ENCODE data around the gene ZBTB7A.
A peak's percentile ranks its signal among the peaks of the same experiment; 100 is the strongest.

The ZBTB7A gene

GRCh38 chr19:4034048-4035017 lies 32.4 kb downstream of the ZBTB7A start:
- no peak for DNase-seq

DNA sequence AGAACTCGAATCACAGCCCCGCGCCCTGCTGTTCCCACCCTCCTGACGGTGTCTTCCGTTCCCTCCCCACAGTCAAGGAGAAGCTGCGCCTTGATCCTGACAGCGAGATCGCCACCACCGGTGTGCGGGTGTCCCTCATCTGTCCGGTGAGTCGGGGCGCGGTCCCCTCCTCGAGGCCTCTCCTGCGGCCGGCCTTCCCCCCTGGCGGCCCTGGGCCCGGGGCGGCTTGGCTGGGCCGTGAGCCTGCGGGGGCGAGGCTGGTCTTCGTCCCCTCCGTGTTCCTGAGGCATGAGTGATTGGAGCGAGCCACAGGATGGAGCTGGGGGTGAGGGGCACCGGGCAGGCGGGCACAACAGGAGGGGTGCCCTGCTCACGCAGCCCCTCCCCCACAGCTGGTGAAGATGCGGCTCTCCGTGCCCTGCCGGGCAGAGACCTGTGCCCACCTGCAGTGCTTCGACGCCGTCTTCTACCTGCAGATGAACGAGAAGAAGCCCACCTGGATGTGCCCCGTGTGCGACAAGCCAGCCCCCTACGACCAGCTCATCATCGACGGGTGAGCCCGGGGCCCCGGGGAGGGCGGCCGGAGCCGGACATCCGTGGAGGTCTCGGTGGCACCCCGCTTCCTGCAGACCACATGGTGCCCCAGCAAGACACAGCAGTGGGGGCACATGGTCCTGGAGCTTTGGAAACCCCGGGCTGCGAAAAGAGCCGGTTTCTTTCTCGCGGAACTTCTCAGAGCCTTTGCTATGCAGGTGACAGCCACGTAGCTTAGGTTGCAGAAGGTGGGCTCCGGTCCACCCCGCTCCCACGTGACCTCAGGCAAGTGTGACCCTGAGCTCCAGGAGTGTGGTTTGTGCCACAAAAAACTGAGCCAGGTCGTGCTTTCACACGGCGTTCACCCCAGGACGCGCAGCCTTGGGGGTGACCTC lies 33.4 kb downstream of the ZBTB7A start:
- DNase-seq, result no peak

GRCh38 chr19:4032436-4032835 lies 34.3 kb downstream of the ZBTB7A start:
- DNase-seq, result no peak

- DNase-seq, result no peak
Measured at GRCh38 chr19:4031420-4031819, 35.3 kb downstream of the ZBTB7A start.

DNA sequence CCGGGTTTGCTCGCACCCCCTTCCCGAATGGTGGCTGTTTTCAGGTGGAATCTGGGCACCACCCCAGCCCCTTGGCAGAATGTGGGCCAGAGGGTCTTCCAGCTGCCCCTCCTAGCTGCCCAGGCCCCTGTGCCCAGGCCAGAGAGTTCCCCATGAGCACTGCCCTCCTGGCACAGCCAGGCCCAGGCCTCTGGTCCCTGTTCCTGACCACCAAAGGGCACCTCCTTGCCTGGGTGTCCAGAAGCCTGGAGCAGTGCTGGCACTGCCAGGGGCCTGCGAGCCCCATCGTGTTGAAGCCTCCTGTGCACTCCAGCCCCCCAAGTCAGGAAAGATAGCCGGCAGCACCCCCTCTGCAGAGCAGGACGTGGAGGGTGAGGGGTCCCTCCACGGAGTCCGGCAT lies 35.7 kb downstream of the ZBTB7A start:
- no peak for DNase-seq

DNA sequence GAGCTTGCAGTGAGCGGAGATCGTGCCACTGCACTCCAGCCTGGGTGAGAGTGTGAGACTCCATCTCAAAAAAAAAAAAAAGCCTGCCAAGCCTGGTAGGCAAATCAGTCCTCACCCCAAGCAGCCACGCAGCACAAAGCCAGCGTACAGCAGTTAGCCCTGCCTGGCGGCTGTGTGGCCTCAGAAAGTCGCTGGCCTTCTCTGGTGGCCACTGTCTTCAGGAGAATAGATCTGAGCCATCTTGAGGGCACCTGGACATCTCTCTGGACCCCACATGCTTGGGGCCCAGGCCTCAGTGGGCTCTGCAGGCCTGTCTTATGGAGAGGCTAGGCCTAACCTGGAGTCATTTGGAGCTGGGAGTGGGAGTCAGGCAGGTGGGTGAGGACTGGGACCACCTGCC lies 36.1 kb downstream of the ZBTB7A start:
- no peak for DNase-seq

GRCh38 chr19:4029247-4029614 lies 37.5 kb downstream of the ZBTB7A start:
- DNase-seq, result no peak

- no peak for DNase-seq
Measured at GRCh38 chr19:4028334-4029246, 38.1 kb downstream of the ZBTB7A start.

DNA sequence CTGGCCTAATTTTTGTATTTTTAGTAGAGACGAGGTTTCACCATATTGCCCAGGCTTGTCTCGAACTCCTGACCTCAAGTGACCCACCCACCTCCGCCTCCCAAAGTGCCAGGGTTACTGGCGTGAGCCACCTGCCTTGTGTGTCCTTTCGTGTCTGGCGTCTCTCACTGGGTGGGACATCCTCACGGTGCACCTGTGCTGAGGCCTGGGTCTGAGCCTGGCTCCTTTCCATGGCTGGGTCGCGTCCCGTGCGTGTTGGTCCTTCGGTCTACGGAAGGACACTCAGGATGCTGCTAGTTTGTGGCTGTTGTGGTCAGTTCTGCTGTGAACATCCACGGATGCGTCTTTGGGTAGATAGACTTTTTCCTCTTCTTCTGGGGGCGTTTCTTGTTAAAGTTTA lies 39.6 kb downstream of the ZBTB7A start:
- no peak for DNase-seq

GRCh38 chr19:4025317-4025716 lies 41.4 kb downstream of the ZBTB7A start:
- no peak for DNase-seq

DNA sequence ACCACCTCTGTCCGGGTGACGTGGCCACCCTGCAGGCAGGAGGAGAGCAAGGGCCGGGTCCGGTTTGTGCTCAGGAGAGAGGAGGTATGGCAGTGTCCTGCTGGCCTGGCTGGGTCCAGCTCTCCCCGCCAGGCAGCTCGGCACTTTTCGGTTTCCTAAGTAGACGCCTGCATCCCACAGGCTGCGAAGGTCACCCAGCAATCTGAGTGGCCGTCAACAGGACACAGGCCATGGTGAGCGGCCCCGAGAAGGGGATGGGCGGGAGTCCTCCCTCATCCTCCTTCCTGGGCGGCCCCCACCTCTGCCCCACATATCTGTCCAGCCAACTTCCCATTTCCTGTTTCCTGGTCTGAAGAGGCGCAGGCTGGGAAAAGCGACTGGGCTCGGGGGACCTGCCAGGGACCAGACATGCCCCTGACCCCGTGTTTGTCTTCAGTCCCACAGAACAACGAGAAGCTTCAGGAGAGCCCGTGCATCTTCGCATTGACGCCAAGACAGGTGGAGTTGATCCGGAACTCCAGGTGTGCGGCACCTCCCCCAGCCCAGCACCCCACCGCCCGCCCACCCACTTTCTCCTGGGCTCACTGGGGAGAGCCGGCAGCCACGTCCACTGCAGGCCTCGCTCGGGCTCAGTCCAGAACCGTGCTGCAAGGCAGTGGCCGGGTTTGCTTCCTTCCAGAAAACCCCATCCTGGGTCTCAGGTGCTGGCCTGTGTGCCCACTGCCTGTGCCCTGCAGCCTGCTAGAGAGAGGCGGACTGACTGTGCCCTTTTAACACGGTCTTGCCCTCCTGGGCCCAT lies 42.9 kb downstream of the ZBTB7A start:
- no peak for DNase-seq

DNA sequence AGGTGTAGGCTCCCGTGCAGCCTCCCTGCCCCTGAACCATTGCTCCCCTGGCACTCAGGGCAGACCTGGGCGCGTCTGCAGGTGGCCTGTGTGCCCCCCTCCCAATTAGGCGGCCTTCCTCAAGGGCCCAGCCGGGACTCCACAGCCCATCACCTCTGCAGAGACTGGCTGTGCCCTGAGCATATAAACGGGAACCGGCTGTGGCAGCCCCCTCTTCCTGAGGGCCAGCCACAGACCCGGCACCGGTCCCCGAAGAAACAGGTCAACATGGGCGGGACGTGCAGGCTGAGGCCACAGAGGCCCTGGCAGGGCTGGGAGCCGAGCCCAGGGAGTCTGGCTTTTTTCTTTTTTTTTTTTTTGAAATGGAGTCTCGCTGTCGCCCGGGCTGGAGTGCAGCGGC lies 47.1 kb downstream of the ZBTB7A start:
- no peak for DNase-seq

DNA sequence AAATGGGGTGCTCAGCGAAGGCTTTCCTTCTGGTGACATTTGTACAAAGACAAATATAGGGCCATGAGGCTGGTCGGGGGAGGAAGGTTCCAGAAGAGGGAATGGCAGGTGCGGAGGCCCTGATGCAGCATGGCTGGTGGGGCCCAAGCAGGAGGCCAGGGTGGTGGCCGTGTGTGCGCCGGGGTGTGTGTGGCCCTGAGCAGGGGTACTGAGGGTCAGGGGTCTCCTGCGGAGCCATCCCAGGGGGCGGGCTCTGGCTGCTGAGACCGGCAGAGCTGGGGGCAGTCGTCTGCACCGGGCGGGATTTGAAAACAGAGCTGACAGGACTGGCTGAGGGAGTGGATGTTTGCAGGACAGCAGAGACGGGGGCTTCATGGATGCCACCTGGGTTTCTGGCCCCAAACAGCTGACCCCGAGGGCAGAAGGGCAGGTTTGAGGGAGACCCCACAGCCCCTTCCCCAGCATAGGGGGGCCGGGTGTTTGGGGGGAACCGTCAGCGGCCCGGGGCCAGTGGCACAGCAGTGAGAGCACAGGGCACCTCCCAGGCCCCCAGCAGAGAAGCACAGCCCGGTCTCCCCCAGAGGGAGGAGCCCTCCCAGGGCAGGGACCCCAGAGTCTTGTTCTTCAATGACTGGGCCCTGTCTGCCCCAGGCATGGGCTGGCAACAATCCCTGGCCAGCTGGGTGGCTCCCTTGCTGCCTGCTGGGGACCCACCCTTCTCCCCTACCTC lies 47.8 kb downstream of the ZBTB7A start:
- DNase-seq, result no peak

GRCh38 chr19:4018140-4018613 lies 48.5 kb downstream of the ZBTB7A start:
- DNase-seq, result peak; percentile 46

GRCh38 chr19:4016903-4017638 lies 49.6 kb downstream of the ZBTB7A start:
- DNase-seq, result no peak

DNA sequence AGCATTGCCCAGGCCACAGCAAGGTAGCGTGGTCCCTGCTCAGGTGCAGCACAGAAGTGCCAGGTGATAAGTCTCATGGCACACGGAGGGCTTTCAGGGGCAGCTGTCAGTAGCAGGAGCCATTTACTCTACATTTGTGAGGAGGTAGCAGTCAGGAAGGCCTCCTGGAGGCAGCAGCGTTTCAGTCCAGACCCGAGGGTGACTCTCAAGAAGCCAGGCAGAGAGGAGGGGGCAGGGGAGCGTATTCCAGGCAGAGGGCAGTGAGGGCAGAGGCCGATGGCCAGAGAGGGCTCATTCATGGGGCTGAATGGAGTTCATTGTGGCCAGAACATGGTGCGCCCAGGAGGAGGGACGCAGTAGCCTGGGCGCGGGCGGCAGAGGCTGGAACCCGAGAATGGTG lies 50.2 kb downstream of the ZBTB7A start:
- DNase-seq, result no peak

- DNase-seq, result peak; percentile 25
Measured at GRCh38 chr19:4015705-4016402, 50.8 kb downstream of the ZBTB7A start.

GRCh38 chr19:4014541-4015491 lies 51.9 kb downstream of the ZBTB7A start:
- peak; percentile 45 for DNase-seq
